SK-N-SH (cell line): ENCODE measurements around the gene SMIM3. TPM values are rescaled to one million over a fixed set of nuclear protein-coding genes. Genes with fewer than 3 reads are reported as not detected.
A peak's percentile ranks its signal among the peaks of the same experiment; 100 is the strongest.

Source experiments
- CTCF ChIA-PET: fragments of 300-600, 350-600 bp; formaldehyde crosslinking; extraction: SDS; loops from one replicate; lab custom pipeline; 2021; lab: Yijun Ruan, JAX
- POLR2A ChIA-PET: fragments of 350-600 bp; sonication (Branson Sonifier 250); formaldehyde crosslinking; extraction: SDS; loops from one replicate; lab custom pipeline; 2020; ENCODE audit warnings: antibody characterized with exemption, inconsistent platforms; lab: Yijun Ruan, JAX
- DNase-seq: peaks from one replicate; pipeline ENCODE4 v3.0.0; 2012
- H2AFZ ChIP-seq: fragments of 200-600 bp; sonication (generic); 2 replicates; pipeline ENCODE4 v1.8.1; 2016; ENCODE audit warnings: antibody characterized with exemption, mild to moderate bottlenecking, low read depth
- H3F3A ChIP-seq: fragments of 200-600 bp; sonication (generic); replicated peaks from 2 replicates; pipeline ENCODE3; 2016; ENCODE audit warnings: antibody characterized with exemption, mild to moderate bottlenecking; ENCODE audit not compliant: insufficient read depth
- H3K27ac ChIP-seq, 2 experiments: fragments of 200-500 bp in 1 of 2; fragments of 200-600 bp in 1 of 2; sonication (Bioruptor generic) in 1 of 2; sonication (generic), shearing (Covaris generic) in 1 of 2; 2 replicates each; pipeline versions ENCODE4 v1.5.1 to v1.6.1; 2014 to 2016; ENCODE audit warnings: low read depth in 2 of 2, inconsistent platforms in 1 of 2, low read length in 1 of 2, mild to moderate bottlenecking in 1 of 2, mixed read lengths in 1 of 2
- H3K27me3 ChIP-seq: fragments of 200-600 bp; sonication (generic), shearing (Covaris generic); 2 replicates; pipeline ENCODE4 v1.6.1; 2016; ENCODE audit warnings: mixed run types; ENCODE audit not compliant: insufficient read depth
- H3K36me3 ChIP-seq, 2 experiments: fragments of 200-500 bp in 1 of 2; fragments of 200-600 bp in 1 of 2; sonication (Bioruptor generic) in 1 of 2; sonication (generic) in 1 of 2; replicated peaks in 1 of 2; 2 replicates each; pipeline versions ENCODE3 to v1.5.1; 2014 to 2016; ENCODE audit warnings: low read length in 1 of 2, mild to moderate bottlenecking in 1 of 2; ENCODE audit not compliant: insufficient read depth in 2 of 2, control insufficient read depth in 1 of 2
- H3K4me1 ChIP-seq, 2 experiments: fragments of 200-500 bp in 1 of 2; fragments of 200-600 bp in 1 of 2; sonication (Bioruptor generic) in 1 of 2; sonication (generic), shearing (Covaris generic) in 1 of 2; 2 replicates each; pipeline versions ENCODE4 v1.5.1 to v1.6.1; 2014 to 2016; ENCODE audit warnings: low read depth in 1 of 2, low read length in 1 of 2, mixed run types in 1 of 2; ENCODE audit not compliant: insufficient read depth in 2 of 2, control insufficient read depth in 1 of 2
- H3K4me2 ChIP-seq: fragments of 200-600 bp; sonication (generic), shearing (Covaris generic); 2 replicates; pipeline ENCODE4 v1.6.1; 2017; ENCODE audit warnings: mixed run types
- H3K4me3 ChIP-seq, 2 experiments: fragments of 200-500 bp in 1 of 2; fragments of 200-600 bp in 1 of 2; sonication (Bioruptor generic) in 1 of 2; sonication (generic), shearing (Covaris generic) in 1 of 2; 2 replicates each; pipeline versions ENCODE4 v1.5.1 to v1.8.1; 2014 to 2016; ENCODE audit warnings: low read depth in 2 of 2, inconsistent platforms in 1 of 2, low read length in 1 of 2, mild to moderate bottlenecking in 1 of 2, mixed read lengths in 1 of 2, moderate library complexity in 1 of 2
- H3K79me2 ChIP-seq: fragments of 200-600 bp; sonication (generic); 2 replicates; pipeline ENCODE4 v1.8.1; 2017; ENCODE audit warnings: mild to moderate bottlenecking; ENCODE audit not compliant: insufficient read depth
- H3K9ac ChIP-seq: fragments of 200-600 bp; sonication (generic); 2 replicates; pipeline ENCODE4 v1.6.1; 2017; ENCODE audit warnings: mixed run types
- H3K9me2 ChIP-seq: fragments of 200-600 bp; sonication (generic); 2 replicates; pipeline ENCODE4 v1.6.1; 2017; ENCODE audit warnings: mixed run types
- H3K9me3 ChIP-seq: fragments of 200-600 bp; sonication (generic); 2 replicates; pipeline ENCODE4 v1.6.1; 2017; ENCODE audit warnings: mixed run types, mild to moderate bottlenecking, moderate library complexity
- H4K20me1 ChIP-seq: fragments of 200-600 bp; sonication (generic); 2 replicates; pipeline ENCODE4 v1.6.1; 2017; ENCODE audit warnings: mild to moderate bottlenecking, mixed run types; ENCODE audit not compliant: insufficient read depth
- CHD2 ChIP-seq: fragments of 150-350 bp; IDR thresholded peaks from 2 replicates; pipeline ENCODE4 v1.6.1; 2018; ENCODE audit warnings: low read length; ENCODE audit not compliant: partially characterized antibody
- EP300 ChIP-seq, 2 experiments: IDR thresholded peaks; 2 replicates each; pipeline versions ENCODE4 v1.4.0 to v1.6.1; 2012; ENCODE audit warnings: borderline replicate concordance in 1 of 2, low read depth in 1 of 2, low read length in 1 of 2
- FOSL2 ChIP-seq: IDR thresholded peaks from 2 replicates; pipeline ENCODE4 v1.4.0; 2012; ENCODE audit warnings: low read depth, mild to moderate bottlenecking, moderate library complexity, borderline replicate concordance
- FOXJ3 ChIP-seq: sonication (generic); formaldehyde crosslinking; IDR thresholded peaks from 2 replicates; pipeline ENCODE4 v1.5.1; 2020; ENCODE audit warnings: mild to moderate bottlenecking, missing genetic modification reagents
- FOXM1 ChIP-seq: IDR thresholded peaks from 2 replicates; pipeline ENCODE4 v1.4.0; 2012; ENCODE audit warnings: low read depth, mild to moderate bottlenecking
- GABPA ChIP-seq: IDR thresholded peaks from 2 replicates; pipeline ENCODE4 v1.4.0; 2012; ENCODE audit warnings: low read depth, mild to moderate bottlenecking
- JUND ChIP-seq: IDR thresholded peaks from 2 replicates; pipeline ENCODE4 v1.4.0; 2012
- NFIC ChIP-seq: IDR thresholded peaks from 2 replicates; pipeline ENCODE4 v1.4.0; 2012; ENCODE audit warnings: borderline replicate concordance
- PBX3 ChIP-seq: IDR thresholded peaks from 2 replicates; pipeline ENCODE4; 2012
- POLR2AphosphoS5 ChIP-seq: IDR thresholded peaks from 2 replicates; pipeline ENCODE4 v1.6.1; 2012; ENCODE audit warnings: low read depth, low read length
- RAD21 ChIP-seq: IDR thresholded peaks from 2 replicates; pipeline ENCODE4 v1.6.1; 2012; ENCODE audit warnings: mild to moderate bottlenecking, low read length
- RXRA ChIP-seq: IDR thresholded peaks from 2 replicates; pipeline ENCODE4 v1.4.0; 2012; ENCODE audit warnings: low read depth, mild to moderate bottlenecking, borderline replicate concordance
- SMC3 ChIP-seq: IDR thresholded peaks from 2 replicates; pipeline ENCODE4 v1.6.1; 2012; ENCODE audit warnings: low read depth, low read length, improper control_type of control experiment
- TAF1 ChIP-seq: IDR thresholded peaks from 2 replicates; pipeline ENCODE4 v1.6.1; 2012; ENCODE audit warnings: low read depth, mild to moderate bottlenecking, low read length, moderate library complexity, borderline replicate concordance
- TCF12 ChIP-seq: IDR thresholded peaks from 2 replicates; pipeline ENCODE4 v1.4.0; 2012
- YY1 ChIP-seq: IDR thresholded peaks from 2 replicates; pipeline ENCODE4 v1.4.0; 2012; ENCODE audit warnings: low read depth, mild to moderate bottlenecking
- ZBTB33 ChIP-seq: IDR thresholded peaks from 2 replicates; pipeline ENCODE4 v1.4.0; 2012; ENCODE audit warnings: low read depth, borderline replicate concordance
- WGBS: methylation state at CpG from one replicate; pipeline ENCODE4 v1.1.6; 2017; ENCODE audit warnings: low lambda C conversion rate; 5-methylcytosine and 5-hydroxymethylcytosine counted together
- polyA plus RNA-seq, 3 experiments: library from polyadenylated mRNA; depleted of rRNA; stranded (reverse); fragments of >200 nt; gene quantifications; 2 replicates each; pipeline ENCODE4 v1.2.3, GENCODE V29; 2012

Gene SMIM3
- polyA plus RNA-seq, 1 of the 3 experiments (the other 2 are of a cell fraction) = 39.9 TPM

- Histone ChIP-seq H2AFZ (no peak overlapping the region), H3K36me3 (no peaks in the 10 kb centered on the region), H3K9me3 (no peaks in the 10 kb centered on the region), H4K20me1 (no peaks in the 10 kb centered on the region), H3K27ac (peak overlapping the region; percentile 43 to 67; a peak in 3 of 4 replicates), H3K9ac (no peak overlapping the region; the same call in 1 of the 2 replicates), H3K4me2 (peak overlapping the region; percentile 22; the same call in 1 of the 2 replicates), H3K9me2 (no peaks in the 10 kb centered on the region), H3F3A (peaks cover 3% of the 10 kb centered on the region), H3K79me2 (peaks cover 17% of the 10 kb centered on the region), H3K4me3 (no peak overlapping the region), H3K4me1 (peaks cover 8 to 24% of the 10 kb centered on the region in 2 experiments; a peak in 1 of 4 replicates), H3K27me3 (no peaks in the 10 kb centered on the region)
- POLR2A ChIA-PET = no interaction called here
- TF ChIP-seq NFIC = peak; percentile 84
- no peak for TF ChIP-seq TAF1
- peak; percentile 79 for TF ChIP-seq TCF12
- TF ChIP-seq SMC3 = no peak
- peak; percentile 87; the same call in 1 of the 2 replicates for TF ChIP-seq FOSL2
- TF ChIP-seq EP300 (IDR thresholded peaks at IDR 0.05; ENCODE audit: borderline replicate concordance in 1 of 2, low read depth in 1 of 2, low read length in 1 of 2) = peak in 1 of 2 experiments; percentile 72; a peak in 2 of 4 replicates
- no peak for TF ChIP-seq GABPA
- no peak for TF ChIP-seq CHD2
- TF ChIP-seq FOXJ3 (CRISPR knock-in tag) = no peak
- TF ChIP-seq JUND = peak; percentile 66; the same call in 1 of the 2 replicates
- peak; percentile 61 for TF ChIP-seq FOXM1
- peak; percentile 95 for TF ChIP-seq RXRA
- no peak for TF ChIP-seq ZBTB33
- no peak for TF ChIP-seq YY1
- peak; percentile 54; the same call in 1 of the 2 replicates for TF ChIP-seq POLR2AphosphoS5
- TF ChIP-seq PBX3 = peak; percentile 72
- no peak for TF ChIP-seq RAD21
- peak; percentile 29 for DNase-seq
- WGBS = 0% methylated on average over 1 of the region's 1 CpG
- CTCF ChIA-PET = interaction anchor here (1.0 kb wide), 2 partner anchors 27 to 54 kb away, joined by 3 read pairs; no protein-coding TSS in a partner anchor
Observed at GRCh38 chr5:150774145-150774544, 4.4 kb upstream of the SMIM3 start.
